PC-9 (cell line): Measurements from ENCODE around the gene PEX26. TPM values are rescaled to one million over a fixed set of nuclear protein-coding genes. Genes with fewer than 3 reads are reported as not detected.

Experiments used
- BruUV-seq: library from RNA; stranded (reverse); fragments of 400-500 nt; replicated peaks from 2 replicates; lab custom pipeline; 2021; lab: Mats Ljungman, UMichigan
- CTCF ChIA-PET: fragments of 300-600 bp; sonication (Branson Sonifier 250); formaldehyde crosslinking; loops from one replicate; lab custom pipeline; 2022; ENCODE audit warnings: antibody characterized with exemption; lab: Charles Lee
- POLR2A ChIA-PET: fragments of 300-600 bp; sonication (Branson Sonifier 250); formaldehyde crosslinking; loops from one replicate; lab custom pipeline; 2022; ENCODE audit warnings: antibody characterized with exemption; ENCODE audit not compliant: unreplicated experiment; lab: Charles Lee
- DNase-seq, 2 experiments: peaks; one replicate each; pipeline versions ENCODE4 v3.0.0 to v3.0.0-alpha.2; 2015 to 2022; ENCODE audit warnings: mixed read lengths in 1 of 2
- H2AFZ ChIP-seq: fragments of 200-600 bp; sonication (generic); 2 replicates; pipeline ENCODE4 v1.8.1; 2017; ENCODE audit warnings: antibody characterized with exemption
- H3F3A ChIP-seq: fragments of 200-600 bp; sonication (generic); 2 replicates; pipeline ENCODE4 v1.8.1; 2017; ENCODE audit warnings: antibody characterized with exemption, mild to moderate bottlenecking, low read depth; ENCODE audit not compliant: insufficient read depth
- H3K27ac ChIP-seq: fragments of 200-600 bp; sonication (generic); 2 replicates; pipeline ENCODE4 v1.6.1; 2016; ENCODE audit warnings: mixed run types
- H3K27me3 ChIP-seq: fragments of 200-600 bp; sonication (generic); 2 replicates; pipeline ENCODE4 v1.6.1; 2016; ENCODE audit warnings: low read depth, mixed run types; ENCODE audit not compliant: insufficient read depth
- H3K36me3 ChIP-seq: fragments of 200-600 bp; sonication (generic); 2 replicates; pipeline ENCODE4 v1.6.1; 2016; ENCODE audit warnings: low read depth, mixed run types
- H3K4me1 ChIP-seq: fragments of 200-600 bp; sonication (generic); replicated peaks from 2 replicates; pipeline ENCODE4 v1.6.1; 2016; ENCODE audit warnings: mixed run types; ENCODE audit not compliant: insufficient read depth
- H3K4me2 ChIP-seq: fragments of 200-600 bp; sonication (generic); 2 replicates; pipeline ENCODE4 v1.6.1; 2017; ENCODE audit warnings: mixed run types
- H3K4me3 ChIP-seq: fragments of 200-600 bp; sonication (generic); 2 replicates; pipeline ENCODE4 v1.6.1; 2016; ENCODE audit warnings: mixed run types
- H3K79me2 ChIP-seq: fragments of 200-600 bp; sonication (generic); 2 replicates; pipeline ENCODE4 v1.6.1; 2017; ENCODE audit warnings: low read depth, mixed run types
- H3K9me2 ChIP-seq: fragments of 200-600 bp; sonication (generic); 2 replicates; pipeline ENCODE4 v1.8.1; 2017; ENCODE audit warnings: mild to moderate bottlenecking; ENCODE audit not compliant: insufficient read depth
- H3K9me3 ChIP-seq: fragments of 200-600 bp; sonication (generic); 2 replicates; pipeline ENCODE4 v1.8.1; 2016; ENCODE audit warnings: low read depth; ENCODE audit not compliant: insufficient read depth
- H4K20me1 ChIP-seq: fragments of 200-600 bp; sonication (generic); 2 replicates; pipeline ENCODE4 v1.8.1; 2017; ENCODE audit not compliant: insufficient read depth
- EZH2 ChIP-seq: fragments of 200-600 bp; sonication (generic); IDR thresholded peaks from 2 replicates; pipeline ENCODE4 v1.8.0; 2017; ENCODE audit warnings: antibody characterized with exemption, low read depth
- intact Hi-C: fragments of 100-400 bp; cut with micrococcal nuclease; formaldehyde crosslinking; loops from one replicate; pipeline ENCODE4 v1.10.0; 2022; ENCODE audit not compliant: unreplicated experiment
- total RNA-seq: library from RNA; stranded (reverse); gene quantifications from 2 replicates; pipeline ENCODE4 v1.2.3, GENCODE V29; 2021
- TF ChIP-seq, protein P1 (sequence below): fragments of 200-600 bp; sonication (generic); conservative IDR thresholded peaks from 2 replicates; pipeline ENCODE4 v1.6.1; 2017; ENCODE audit warnings: mixed run types, antibody characterized with exemption, mild to moderate bottlenecking, moderate library complexity

PEX26 gene
- total RNA-seq, 1 experiment from 2014 or later = 30.0 TPM

DNA sequence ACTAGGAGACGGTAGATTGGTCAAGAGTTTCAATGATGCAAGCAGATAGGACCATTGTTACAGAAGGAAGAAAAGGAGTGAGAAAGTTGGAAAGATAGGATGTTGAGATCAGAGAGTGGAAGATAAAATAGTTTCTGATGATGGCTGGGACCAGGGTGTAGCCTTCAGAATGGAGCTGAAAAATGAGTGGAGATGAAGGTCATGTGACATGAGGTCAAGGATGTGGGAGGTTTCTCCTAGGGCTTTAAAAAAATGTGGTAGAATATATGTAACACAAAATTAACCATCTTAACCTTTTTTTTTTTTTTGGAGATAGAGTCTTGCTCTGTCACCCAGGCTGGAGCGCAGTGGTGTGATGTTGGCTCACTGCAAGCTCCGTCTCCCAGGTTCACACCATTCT is 18.3 kb upstream of the PEX26 start:
- H3K9me3 ChIP-seq = no peaks in the 10 kb centered on the region
- H3K4me3 ChIP-seq = no peak overlapping the region
- H4K20me1 ChIP-seq = no peaks in the 10 kb centered on the region
- TF ChIP-seq, protein P1, sequence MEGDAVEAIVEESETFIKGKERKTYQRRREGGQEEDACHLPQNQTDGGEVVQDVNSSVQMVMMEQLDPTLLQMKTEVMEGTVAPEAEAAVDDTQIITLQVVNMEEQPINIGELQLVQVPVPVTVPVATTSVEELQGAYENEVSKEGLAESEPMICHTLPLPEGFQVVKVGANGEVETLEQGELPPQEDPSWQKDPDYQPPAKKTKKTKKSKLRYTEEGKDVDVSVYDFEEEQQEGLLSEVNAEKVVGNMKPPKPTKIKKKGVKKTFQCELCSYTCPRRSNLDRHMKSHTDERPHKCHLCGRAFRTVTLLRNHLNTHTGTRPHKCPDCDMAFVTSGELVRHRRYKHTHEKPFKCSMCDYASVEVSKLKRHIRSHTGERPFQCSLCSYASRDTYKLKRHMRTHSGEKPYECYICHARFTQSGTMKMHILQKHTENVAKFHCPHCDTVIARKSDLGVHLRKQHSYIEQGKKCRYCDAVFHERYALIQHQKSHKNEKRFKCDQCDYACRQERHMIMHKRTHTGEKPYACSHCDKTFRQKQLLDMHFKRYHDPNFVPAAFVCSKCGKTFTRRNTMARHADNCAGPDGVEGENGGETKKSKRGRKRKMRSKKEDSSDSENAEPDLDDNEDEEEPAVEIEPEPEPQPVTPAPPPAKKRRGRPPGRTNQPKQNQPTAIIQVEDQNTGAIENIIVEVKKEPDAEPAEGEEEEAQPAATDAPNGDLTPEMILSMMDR = no peak
- TF ChIP-seq EZH2 = no peak
- ChIA-PET CTCF (no interaction called here), POLR2A (no interaction called here)
- H3K36me3 ChIP-seq = no peaks in the 10 kb centered on the region
- no peaks in the 10 kb centered on the region for H3K27me3 ChIP-seq
- H3K9me2 ChIP-seq = no peaks in the 10 kb centered on the region
- H3F3A ChIP-seq = no peaks in the 10 kb centered on the region
- H3K27ac ChIP-seq = no peak overlapping the region
- no peak overlapping the region for H2AFZ ChIP-seq
- H3K79me2 ChIP-seq = no peaks in the 10 kb centered on the region
- peaks cover 17% of the 10 kb centered on the region for H3K4me1 ChIP-seq
- BruUV-seq = no TSS peak
- intact Hi-C loops = no loop called here
- DNase-seq = no peak
- no peak overlapping the region for H3K4me2 ChIP-seq

DNA sequence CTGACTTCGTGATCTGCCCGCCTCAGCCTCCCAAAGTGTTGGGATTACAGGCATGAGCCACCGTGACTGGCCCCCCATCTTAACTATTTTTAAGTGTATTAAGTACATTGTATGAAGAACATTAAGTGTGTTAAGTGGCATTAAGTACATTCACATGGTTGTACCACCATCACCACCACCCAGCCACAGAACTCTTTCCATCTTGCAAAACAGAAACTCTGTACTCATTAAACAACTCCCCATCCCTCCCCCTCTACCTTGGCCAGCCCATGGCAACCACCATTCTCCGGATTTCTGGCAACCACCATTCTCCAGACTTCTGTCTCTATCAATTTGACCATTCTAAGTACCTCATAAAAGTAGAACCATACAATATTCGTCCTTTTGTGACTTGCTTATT is 17.8 kb upstream of the PEX26 start:
- H3K9me3 ChIP-seq = no peaks in the 10 kb centered on the region
- no peaks in the 10 kb centered on the region for H3K36me3 ChIP-seq
- TF ChIP-seq, protein P1 = no peak
- TF ChIP-seq EZH2 = no peak
- H3K79me2 ChIP-seq = no peaks in the 10 kb centered on the region
- H3K27me3 ChIP-seq = no peaks in the 10 kb centered on the region
- no peaks in the 10 kb centered on the region for H3K9me2 ChIP-seq
- H3K4me3 ChIP-seq = no peak overlapping the region
- ChIA-PET CTCF (no interaction called here), POLR2A (interaction anchor here (0.6 kb wide), 1 partner anchor 77 kb away, joined by 4 read pairs; no protein-coding TSS in a partner anchor)
- no peak overlapping the region for H2AFZ ChIP-seq
- BruUV-seq = no TSS peak
- no peak overlapping the region for H3K4me2 ChIP-seq
- no peaks in the 10 kb centered on the region for H3F3A ChIP-seq
- no peak overlapping the region for H3K27ac ChIP-seq
- no peak for DNase-seq
- H3K4me1 ChIP-seq = peaks cover 17% of the 10 kb centered on the region
- intact Hi-C loops = no loop called here
- H4K20me1 ChIP-seq = no peaks in the 10 kb centered on the region

DNA sequence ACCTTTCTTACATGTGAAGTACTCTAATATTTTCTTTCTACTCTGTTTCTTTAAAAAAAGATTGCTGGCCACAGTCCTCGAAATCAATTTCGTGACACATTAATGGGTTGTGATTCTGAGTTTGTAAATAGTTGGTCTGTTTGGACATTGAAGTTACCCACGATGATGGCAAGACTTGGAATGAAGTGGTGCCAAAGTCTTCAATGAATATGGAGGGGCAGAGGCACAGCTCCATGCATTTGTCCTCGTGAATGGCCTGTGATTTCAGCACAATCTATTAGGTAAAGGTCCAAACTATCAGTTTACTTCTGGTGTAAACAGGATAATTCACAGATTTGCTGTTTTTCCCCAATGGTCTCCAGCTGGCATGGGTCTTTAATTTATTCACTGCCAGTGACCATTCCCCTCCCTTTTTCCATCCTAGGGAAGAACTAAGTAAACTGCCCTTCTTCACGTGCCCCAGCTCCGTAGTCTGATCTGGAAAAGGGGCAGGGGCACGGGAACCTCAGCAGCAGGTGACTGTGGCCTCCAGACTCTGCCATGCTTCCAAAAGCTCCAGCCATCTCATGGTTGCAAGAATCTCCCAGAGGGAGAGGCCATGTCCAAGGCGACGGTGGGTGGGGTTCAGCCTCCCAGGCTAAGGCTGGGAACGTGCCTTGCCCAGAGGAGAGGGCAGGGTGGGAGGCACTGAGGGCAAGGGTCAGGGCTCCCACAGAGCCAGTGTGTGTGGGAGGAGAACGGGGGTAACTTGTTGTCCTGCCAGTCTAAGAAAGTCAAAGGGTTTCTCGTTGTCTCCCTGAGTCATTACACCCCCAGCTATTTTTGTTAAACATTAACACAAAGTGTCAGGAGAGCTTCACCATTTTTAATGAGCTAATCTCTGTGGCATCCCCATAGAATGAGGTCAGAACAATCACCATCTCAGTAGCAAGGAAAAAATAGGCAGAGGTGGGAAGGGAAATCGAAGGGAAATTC is 16.9 kb upstream of the PEX26 start:
- DNase-seq = peak; percentile 7 to 45
- Histone ChIP-seq H4K20me1 (no peaks in the 10 kb centered on the region), H2AFZ (no peak overlapping the region), H3K27ac (peak overlapping the region; percentile 30; the same call in 1 of the 2 replicates), H3K4me2 (peak overlapping the region; percentile 9; the same call in 1 of the 2 replicates), H3F3A (no peaks in the 10 kb centered on the region), H3K36me3 (no peaks in the 10 kb centered on the region), H3K79me2 (no peaks in the 10 kb centered on the region), H3K4me3 (no peak overlapping the region), H3K27me3 (no peaks in the 10 kb centered on the region), H3K9me3 (no peaks in the 10 kb centered on the region), H3K9me2 (no peaks in the 10 kb centered on the region), H3K4me1 (peaks cover 17% of the 10 kb centered on the region)
- TF ChIP-seq EZH2 = no peak
- TF ChIP-seq, protein P1 = no peak
- POLR2A ChIA-PET = interaction anchor here (0.6 kb wide), 1 partner anchor 78 kb away, joined by 4 read pairs; no protein-coding TSS in a partner anchor
- intact Hi-C loops = no loop called here
- CTCF ChIA-PET = interaction anchor here (0.6 kb wide), 1 partner anchor 36 kb away, joined by 6 read pairs; no protein-coding TSS in a partner anchor
- no TSS peak for BruUV-seq
